Nephron progenitor cell (in vitro differentiated cells): Measurements from ENCODE around the gene MGMT.

Source experiments
- DNase-seq: peaks from one replicate; pipeline ENCODE4 v3.0.0; 2021
- H3K27ac Mint-ChIP-seq: 2 replicates; pipeline ENCODE4 v1.8.0; 2021; ENCODE audit warnings: mild to moderate bottlenecking, moderate library complexity, mixed read lengths
- H3K27me3 Mint-ChIP-seq: 2 replicates; pipeline ENCODE4 v1.8.0; 2021; ENCODE audit warnings: mild to moderate bottlenecking, low read depth, mixed read lengths; ENCODE audit not compliant: poor library complexity
- H3K36me3 Mint-ChIP-seq: 2 replicates; pipeline ENCODE4 v1.8.0; 2021; ENCODE audit warnings: low read depth, mixed read lengths
- H3K4me1 Mint-ChIP-seq: 2 replicates; pipeline ENCODE4 v1.8.0; 2021; ENCODE audit warnings: mixed read lengths
- H3K4me3 Mint-ChIP-seq: 2 replicates; pipeline ENCODE4 v1.8.0; 2021; ENCODE audit warnings: mild to moderate bottlenecking, moderate library complexity, mixed read lengths
- H3K9me3 Mint-ChIP-seq: 2 replicates; pipeline ENCODE4 v1.8.0; 2021; ENCODE audit warnings: mild to moderate bottlenecking, moderate library complexity, mixed read lengths
- CTCF ChIP-seq: fragments of 200-600 bp; sonication (generic); IDR thresholded peaks from 2 replicates; pipeline ENCODE4 v1.5.0; 2021; ENCODE audit warnings: antibody characterized with exemption

The MGMT gene

GRCh38 chr10:129766611-129767550, 299.8 kb downstream of the MGMT start:
- Mint-ChIP-seq H3K27me3 (peaks cover 9% of the 10 kb centered on the region), H3K36me3 (peaks cover 21% of the 10 kb centered on the region), H3K9me3 (no peaks in the 10 kb centered on the region), H3K4me3 (no peak overlapping the region), H3K4me1 (peaks cover 35% of the 10 kb centered on the region), H3K27ac (no peak overlapping the region)
- no peak for DNase-seq
- TF ChIP-seq CTCF: no peak

GRCh38 chr10:129767751-129768150, 300.7 kb downstream of the MGMT start:
- TF ChIP-seq CTCF: no peak
- Mint-ChIP-seq H3K4me1 (peaks cover 29% of the 10 kb centered on the region), H3K36me3 (peaks cover 24% of the 10 kb centered on the region), H3K9me3 (no peaks in the 10 kb centered on the region), H3K27ac (no peak overlapping the region), H3K27me3 (peaks cover 7% of the 10 kb centered on the region), H3K4me3 (no peak overlapping the region)
- no peak for DNase-seq

- peak; percentile 30 for DNase-seq
- Mint-ChIP-seq H3K36me3 (peaks cover 24% of the 10 kb centered on the region), H3K4me1 (peaks cover 27% of the 10 kb centered on the region), H3K27ac (no peak overlapping the region), H3K9me3 (no peaks in the 10 kb centered on the region), H3K4me3 (no peak overlapping the region), H3K27me3 (peaks cover 7% of the 10 kb centered on the region)
- TF ChIP-seq CTCF: peak; percentile 29
Observed at GRCh38 chr10:129768437-129769355, 301.7 kb downstream of the MGMT start.

GRCh38 chr10:129769381-129770116, 302.5 kb downstream of the MGMT start:
- no peak overlapping the region for H3K4me3 Mint-ChIP-seq
- no peaks in the 10 kb centered on the region for H3K9me3 Mint-ChIP-seq
- peaks cover 7% of the 10 kb centered on the region for H3K27me3 Mint-ChIP-seq
- TF ChIP-seq CTCF: no peak
- H3K27ac Mint-ChIP-seq: peak overlapping the region; percentile 64
- DNase-seq: no peak
- H3K36me3 Mint-ChIP-seq: peaks cover 24% of the 10 kb centered on the region
- peaks cover 27% of the 10 kb centered on the region for H3K4me1 Mint-ChIP-seq

- TF ChIP-seq CTCF: no peak
- peaks cover 24% of the 10 kb centered on the region for H3K36me3 Mint-ChIP-seq
- no peak overlapping the region for H3K4me3 Mint-ChIP-seq
- H3K9me3 Mint-ChIP-seq: no peaks in the 10 kb centered on the region
- H3K4me1 Mint-ChIP-seq: peaks cover 27% of the 10 kb centered on the region
- no peak overlapping the region for H3K27ac Mint-ChIP-seq
- no peak for DNase-seq
- H3K27me3 Mint-ChIP-seq: peaks cover 4% of the 10 kb centered on the region
Observed at GRCh38 chr10:129770286-129770685, 303.2 kb downstream of the MGMT start.
